ENCODE results near the gene CD47. TPM values are rescaled to one million over a fixed set of nuclear protein-coding genes. Genes with fewer than 3 reads are reported as not detected.

The CD47 gene
- total RNA-seq, 1 experiment from 2014 or later: 16.3 TPM

DNA sequence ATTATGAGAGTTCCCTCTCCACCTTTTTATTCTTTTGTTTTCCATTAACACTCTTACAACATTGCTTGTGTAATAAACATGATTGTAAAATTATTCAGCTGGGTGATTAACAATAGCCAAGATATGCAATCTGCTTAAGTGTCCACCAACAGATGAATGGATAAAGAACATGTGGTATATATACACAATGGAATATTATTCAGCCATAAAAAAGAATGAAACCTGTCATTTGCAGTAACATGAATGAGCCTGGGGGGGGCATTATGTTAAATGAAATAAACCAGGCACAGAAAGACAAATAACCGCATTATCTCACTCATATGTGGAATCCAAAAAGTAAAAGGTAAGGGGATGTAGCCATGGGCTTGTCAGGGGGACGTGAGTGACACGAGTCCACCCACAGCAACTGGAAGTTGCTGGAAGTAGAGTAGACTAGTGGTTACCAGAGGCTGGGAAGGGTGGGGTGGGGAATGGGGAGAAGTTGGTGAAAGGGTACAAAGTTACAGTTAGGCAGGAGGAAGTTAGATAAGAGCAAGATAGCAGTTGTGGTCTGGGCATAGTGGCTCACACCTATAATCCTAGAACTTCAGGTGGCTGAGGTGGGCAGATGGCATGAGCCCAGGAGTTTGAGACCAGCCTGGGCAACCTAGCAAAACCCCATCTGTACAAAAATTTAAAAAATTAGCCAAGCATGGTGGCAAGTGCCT is 28.7 kb upstream of the CD47 start (continued):
- TF ChIP-seq, protein P1, sequence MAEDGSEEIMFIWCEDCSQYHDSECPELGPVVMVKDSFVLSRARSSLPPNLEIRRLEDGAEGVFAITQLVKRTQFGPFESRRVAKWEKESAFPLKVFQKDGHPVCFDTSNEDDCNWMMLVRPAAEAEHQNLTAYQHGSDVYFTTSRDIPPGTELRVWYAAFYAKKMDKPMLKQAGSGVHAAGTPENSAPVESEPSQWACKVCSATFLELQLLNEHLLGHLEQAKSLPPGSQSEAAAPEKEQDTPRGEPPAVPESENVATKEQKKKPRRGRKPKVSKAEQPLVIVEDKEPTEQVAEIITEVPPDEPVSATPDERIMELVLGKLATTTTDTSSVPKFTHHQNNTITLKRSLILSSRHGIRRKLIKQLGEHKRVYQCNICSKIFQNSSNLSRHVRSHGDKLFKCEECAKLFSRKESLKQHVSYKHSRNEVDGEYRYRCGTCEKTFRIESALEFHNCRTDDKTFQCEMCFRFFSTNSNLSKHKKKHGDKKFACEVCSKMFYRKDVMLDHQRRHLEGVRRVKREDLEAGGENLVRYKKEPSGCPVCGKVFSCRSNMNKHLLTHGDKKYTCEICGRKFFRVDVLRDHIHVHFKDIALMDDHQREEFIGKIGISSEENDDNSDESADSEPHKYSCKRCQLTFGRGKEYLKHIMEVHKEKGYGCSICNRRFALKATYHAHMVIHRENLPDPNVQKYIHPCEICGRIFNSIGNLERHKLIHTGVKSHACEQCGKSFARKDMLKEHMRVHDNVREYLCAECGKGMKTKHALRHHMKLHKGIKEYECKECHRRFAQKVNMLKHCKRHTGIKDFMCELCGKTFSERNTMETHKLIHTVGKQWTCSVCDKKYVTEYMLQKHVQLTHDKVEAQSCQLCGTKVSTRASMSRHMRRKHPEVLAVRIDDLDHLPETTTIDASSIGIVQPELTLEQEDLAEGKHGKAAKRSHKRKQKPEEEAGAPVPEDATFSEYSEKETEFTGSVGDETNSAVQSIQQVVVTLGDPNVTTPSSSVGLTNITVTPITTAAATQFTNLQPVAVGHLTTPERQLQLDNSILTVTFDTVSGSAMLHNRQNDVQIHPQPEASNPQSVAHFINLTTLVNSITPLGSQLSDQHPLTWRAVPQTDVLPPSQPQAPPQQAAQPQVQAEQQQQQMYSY (CRISPR knock-in tag; IDR thresholded peaks at IDR 0.05): no peak
- TF ChIP-seq ESRRA (CRISPR knock-in tag; IDR thresholded peaks at IDR 0.05; ENCODE audit: borderline replicate concordance) (no peak), SP1 (CRISPR knock-in tag; conservative IDR thresholded peaks at IDR 0.05) (no peak), CREB1 (CRISPR knock-in tag; IDR thresholded peaks at IDR 0.05) (no peak), PREB (CRISPR knock-in tag; IDR thresholded peaks at IDR 0.05; ENCODE audit: borderline replicate concordance) (no peak), E2F1 (CRISPR knock-in tag; IDR thresholded peaks at IDR 0.05) (no peak), ZNF396 (CRISPR knock-in tag; IDR thresholded peaks at IDR 0.05; ENCODE audit: borderline replicate concordance) (no peak), ZBTB21 (CRISPR knock-in tag; IDR thresholded peaks at IDR 0.05; ENCODE audit: borderline replicate concordance) (no peak)
- TF ChIP-seq, protein P2, sequence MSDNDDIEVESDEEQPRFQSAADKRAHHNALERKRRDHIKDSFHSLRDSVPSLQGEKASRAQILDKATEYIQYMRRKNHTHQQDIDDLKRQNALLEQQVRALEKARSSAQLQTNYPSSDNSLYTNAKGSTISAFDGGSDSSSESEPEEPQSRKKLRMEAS (CRISPR knock-in tag; IDR thresholded peaks at IDR 0.05): no peak

GRCh38 chr3:108118038-108118768 is 27.4 kb upstream of the CD47 start:
- no peaks in the 10 kb centered on the region for H3K27me3 Mint-ChIP-seq (ENCODE audit: low read depth)
- POLR2A ChIA-PET: no interaction called here
- H3K4me1 Mint-ChIP-seq: peaks cover 2% of the 10 kb centered on the region
- H3K27ac Mint-ChIP-seq: no peak overlapping the region
- no peak overlapping the region for H3K4me3 Mint-ChIP-seq
- TF ChIP-seq MLX (CRISPR knock-in tag; IDR thresholded peaks at IDR 0.05) (no peak), HMGA2 (CRISPR knock-in tag; IDR thresholded peaks at IDR 0.05) (no peak), GRHL2 (CRISPR knock-in tag; IDR thresholded peaks at IDR 0.05; ENCODE audit: insufficient replicate concordance, severe bottlenecking) (no peak), NR1H2 (CRISPR knock-in tag; IDR thresholded peaks at IDR 0.05) (no peak), ZNF396 (CRISPR knock-in tag; IDR thresholded peaks at IDR 0.05; ENCODE audit: borderline replicate concordance) (no peak), ZNF532 (CRISPR knock-in tag; IDR thresholded peaks at IDR 0.05; ENCODE audit: borderline replicate concordance) (no peak), FOXJ3 (CRISPR knock-in tag; IDR thresholded peaks at IDR 0.05; ENCODE audit: borderline replicate concordance) (no peak), OVOL2 (CRISPR knock-in tag; IDR thresholded peaks at IDR 0.05; ENCODE audit: borderline replicate concordance) (no peak), NFE2L1 (CRISPR knock-in tag; IDR thresholded peaks at IDR 0.05) (no peak), FOXP4 (CRISPR knock-in tag; IDR thresholded peaks at IDR 0.05) (no peak)
- CTCF ChIA-PET: interaction anchor here (0.6 kb wide), 1 partner anchor 19 kb away, joined by 3 read pairs; no protein-coding TSS in a partner anchor
- no peak for DNase-seq (ENCODE audit: low spot score)
- no peaks in the 10 kb centered on the region for H3K36me3 Mint-ChIP-seq
- ATAC-seq: no peak
- H3K9me3 Mint-ChIP-seq: 0 out of 2 replicates have a peak, but pooled peaks cover 11% of the 10 kb centered on the region
